ENCODE measurements around the gene GTF3C1. TPM values are rescaled to one million over a fixed set of nuclear protein-coding genes. Genes with fewer than 3 reads are reported as not detected.

GTF3C1 gene
- total RNA-seq, 2 donors from 2014 or later = 164 to 233 TPM

- no peak for DNase-seq (ENCODE audit: low spot score)
Observed at GRCh38 chr16:27448532-27449433, 100.9 kb downstream of the GTF3C1 start.

GRCh38 chr16:27447301-27447700 is 102.4 kb downstream of the GTF3C1 start:
- WGBS = 92% methylated on average over 5 of the region's 5 CpGs
- no peaks in the 10 kb centered on the region for H3K36me3 ChIP-seq
- H3K4me1 ChIP-seq (replicated peaks) = no peaks in the 10 kb centered on the region
- H3K27me3 ChIP-seq (replicated peaks; ENCODE audit: insufficient read depth) = no peaks in the 10 kb centered on the region
- intact Hi-C loops (cut with DNase I) = no loop called here
- no peaks in the 10 kb centered on the region for H3K9me3 ChIP-seq
- no peak for DNase-seq (ENCODE audit: low spot score)
- no peak overlapping the region for H3K27ac ChIP-seq
- no peak overlapping the region for H3K4me3 ChIP-seq
- no peak for TF ChIP-seq POLR2A (IDR thresholded peaks at IDR 0.05)
- TF ChIP-seq POLR2AphosphoS5 (IDR thresholded peaks at IDR 0.05) = no peak
- TF ChIP-seq, protein P1, sequence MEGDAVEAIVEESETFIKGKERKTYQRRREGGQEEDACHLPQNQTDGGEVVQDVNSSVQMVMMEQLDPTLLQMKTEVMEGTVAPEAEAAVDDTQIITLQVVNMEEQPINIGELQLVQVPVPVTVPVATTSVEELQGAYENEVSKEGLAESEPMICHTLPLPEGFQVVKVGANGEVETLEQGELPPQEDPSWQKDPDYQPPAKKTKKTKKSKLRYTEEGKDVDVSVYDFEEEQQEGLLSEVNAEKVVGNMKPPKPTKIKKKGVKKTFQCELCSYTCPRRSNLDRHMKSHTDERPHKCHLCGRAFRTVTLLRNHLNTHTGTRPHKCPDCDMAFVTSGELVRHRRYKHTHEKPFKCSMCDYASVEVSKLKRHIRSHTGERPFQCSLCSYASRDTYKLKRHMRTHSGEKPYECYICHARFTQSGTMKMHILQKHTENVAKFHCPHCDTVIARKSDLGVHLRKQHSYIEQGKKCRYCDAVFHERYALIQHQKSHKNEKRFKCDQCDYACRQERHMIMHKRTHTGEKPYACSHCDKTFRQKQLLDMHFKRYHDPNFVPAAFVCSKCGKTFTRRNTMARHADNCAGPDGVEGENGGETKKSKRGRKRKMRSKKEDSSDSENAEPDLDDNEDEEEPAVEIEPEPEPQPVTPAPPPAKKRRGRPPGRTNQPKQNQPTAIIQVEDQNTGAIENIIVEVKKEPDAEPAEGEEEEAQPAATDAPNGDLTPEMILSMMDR (IDR thresholded peaks at IDR 0.05) = no peak

More at GRCh38 chr16:27448532-27449433, 100.9 kb downstream of the GTF3C1 start:
- H3K27ac ChIP-seq = no peak overlapping the region
- H3K36me3 ChIP-seq = no peaks in the 10 kb centered on the region
- intact Hi-C loops (cut with DNase I) = no loop called here
- H3K4me3 ChIP-seq = no peak overlapping the region
- H3K4me1 ChIP-seq (replicated peaks) = no peaks in the 10 kb centered on the region
- no peaks in the 10 kb centered on the region for H3K9me3 ChIP-seq
- 71% methylated on average over 16 of the region's 19 CpGs for WGBS
- no peaks in the 10 kb centered on the region for H3K27me3 ChIP-seq (replicated peaks; ENCODE audit: insufficient read depth)
- TF ChIP-seq POLR2A (IDR thresholded peaks at IDR 0.05) (no peak), POLR2AphosphoS5 (IDR thresholded peaks at IDR 0.05) (no peak)
- TF ChIP-seq, protein P1 (IDR thresholded peaks at IDR 0.05) = no peak

DNA sequence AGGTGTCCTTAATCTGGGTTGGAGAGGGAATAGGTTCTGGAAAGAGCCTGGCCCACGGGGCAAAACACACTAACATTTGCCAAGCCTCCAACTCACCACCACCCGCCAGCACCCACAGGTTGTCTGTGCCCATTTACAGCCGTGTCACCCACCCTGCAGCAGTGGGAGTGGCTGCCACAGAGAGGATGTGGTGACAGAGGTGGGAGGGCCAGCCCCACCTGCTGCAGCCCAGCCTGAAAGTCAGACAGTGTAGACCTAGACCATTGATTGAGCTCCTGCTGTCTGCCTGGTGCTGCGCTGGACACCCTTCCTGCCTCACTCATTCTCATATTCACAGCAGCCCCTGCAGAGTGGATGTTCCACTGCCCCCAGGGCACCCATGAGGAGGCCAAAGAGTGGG is 103.0 kb downstream of the GTF3C1 start:
- 76% methylated on average over 4 of the region's 4 CpGs for WGBS
- H3K27me3 ChIP-seq (replicated peaks; ENCODE audit: insufficient read depth) = no peaks in the 10 kb centered on the region

DNA sequence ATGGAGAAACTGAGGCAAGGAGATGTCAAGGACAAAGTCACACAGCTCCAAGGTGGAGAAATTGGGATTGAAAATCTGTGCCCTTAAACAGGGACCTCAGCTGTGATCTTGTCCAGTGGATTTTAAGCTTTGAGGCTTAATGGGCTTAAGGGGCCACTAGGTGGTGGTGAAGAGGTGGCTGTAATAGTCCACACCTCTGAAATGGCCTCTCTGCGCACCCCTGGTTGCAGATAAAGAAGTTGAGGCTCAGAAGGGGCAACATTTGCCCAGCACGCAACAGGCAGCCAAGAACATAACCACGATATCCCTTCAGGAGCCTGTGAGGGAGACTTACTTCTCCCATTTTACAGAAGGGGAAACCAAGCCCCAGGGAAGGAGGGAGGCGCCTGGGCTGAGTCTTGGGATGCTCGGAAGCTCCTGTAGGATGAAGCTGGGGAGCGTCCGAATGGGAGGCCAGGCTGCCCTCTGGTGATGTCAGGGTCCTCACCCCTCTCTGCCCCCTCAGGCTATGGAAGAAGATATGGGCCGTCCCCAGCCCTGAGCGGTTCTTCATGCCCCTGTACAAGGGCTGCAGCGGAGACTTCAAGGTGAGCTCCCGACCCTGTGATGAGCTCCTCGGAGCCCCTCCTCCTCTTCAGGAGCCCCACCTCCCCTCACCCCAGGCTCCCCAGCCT is 104.1 kb downstream of the GTF3C1 start:
- H3K4me3 ChIP-seq = no peak overlapping the region
- H3K4me1 ChIP-seq (replicated peaks) = no peaks in the 10 kb centered on the region
- no peak for DNase-seq (ENCODE audit: low spot score)
- intact Hi-C loops (cut with DNase I) = no loop called here
- H3K36me3 ChIP-seq = no peaks in the 10 kb centered on the region
- no peaks in the 10 kb centered on the region for H3K9me3 ChIP-seq
- TF ChIP-seq POLR2AphosphoS5 (IDR thresholded peaks at IDR 0.05) = no peak
- TF ChIP-seq, protein P1 (IDR thresholded peaks at IDR 0.05) = no peak
- TF ChIP-seq POLR2A (IDR thresholded peaks at IDR 0.05) = no peak
- no peak overlapping the region for H3K27ac ChIP-seq
- 93% methylated on average over 12 of the region's 12 CpGs for WGBS
- H3K27me3 ChIP-seq (replicated peaks; ENCODE audit: insufficient read depth) = no peaks in the 10 kb centered on the region

More for the DNA sequence above, 103.0 kb downstream of the GTF3C1 start:
- Histone ChIP-seq H3K36me3 (no peaks in the 10 kb centered on the region), H3K9me3 (no peaks in the 10 kb centered on the region), H3K4me1 (replicated peaks) (no peaks in the 10 kb centered on the region), H3K27ac (no peak overlapping the region), H3K4me3 (no peak overlapping the region)
- DNase-seq (ENCODE audit: low spot score) = no peak
- TF ChIP-seq POLR2A (IDR thresholded peaks at IDR 0.05) (no peak), POLR2AphosphoS5 (IDR thresholded peaks at IDR 0.05) (no peak)
- TF ChIP-seq, protein P1 (IDR thresholded peaks at IDR 0.05) = no peak
- intact Hi-C loops (cut with DNase I) = no loop called here
